WTC11 (cell line): Measurements from ENCODE around the gene STUM.

Experiments
- CTCF ChIP-seq: fragments of 200-600 bp; IDR thresholded peaks from 2 replicates; pipeline ENCODE4 v1.8.0; 2022; ENCODE audit warnings: antibody characterized with exemption
- ZNF232 ChIP-seq: sonication (generic); formaldehyde crosslinking; IDR thresholded peaks from 2 replicates; pipeline ENCODE4 v1.8.0; 2022; ENCODE audit warnings: mild to moderate bottlenecking, missing genetic modification reagents

- TF ChIP-seq CTCF (no peak), ZNF232 (CRISPR knock-in tag) (no peak)
Observed at GRCh38 chr1:226578946-226579578, 30.5 kb downstream of the STUM start.
